Keratinocyte (primary cell): ENCODE measurements around the gene ACADL. TPM values are rescaled to one million over a fixed set of nuclear protein-coding genes. Genes with fewer than 3 reads are reported as not detected.

Experiments
- DNase-seq: peaks from one replicate; pipeline ENCODE4 v3.0.0-alpha.2; 2011; ENCODE audit warnings: low read depth, missing footprints, low spot score
- FAIRE-seq: peaks from 2 replicates; lab custom pipeline; 2011; peaks lifted over from hg19 to GRCh38; lab: Jason Lieb, UNC
- H2AFZ ChIP-seq: 2 replicates; pipeline ENCODE4 v1.6.0; 2012; ENCODE audit warnings: low read length, control low read depth, inconsistent platforms; ENCODE audit not compliant: control insufficient read depth
- H3K27ac ChIP-seq: 2 replicates; pipeline ENCODE4 v1.5.1; 2011; ENCODE audit warnings: low read length; ENCODE audit not compliant: control insufficient read depth, insufficient read depth
- H3K27me3 ChIP-seq: 3 replicates; pipeline ENCODE4 v1.6.0; 2011; ENCODE audit warnings: low read length; ENCODE audit not compliant: control insufficient read depth, insufficient read depth; ENCODE audit errors: extremely low read depth
- H3K36me3 ChIP-seq, 2 experiments: 2 replicates in 1 of 2; 3 replicates in 1 of 2; pipeline ENCODE4 v1.5.1; 2011; ENCODE audit warnings: low read length in 2 of 2, mild to moderate bottlenecking in 1 of 2; ENCODE audit not compliant: control insufficient read depth in 2 of 2, insufficient read depth in 2 of 2; ENCODE audit errors: extremely low read depth in 1 of 2
- H3K4me1 ChIP-seq: 3 replicates; pipeline ENCODE4 v1.5.1; 2011; ENCODE audit warnings: low read length; ENCODE audit not compliant: control insufficient read depth, insufficient read depth; ENCODE audit errors: extremely low read depth
- H3K4me2 ChIP-seq: 3 replicates; pipeline ENCODE4 v1.6.0; 2011; ENCODE audit warnings: low read depth, low read length; ENCODE audit not compliant: control insufficient read depth, insufficient read depth; ENCODE audit errors: extremely low read depth
- H3K4me3 ChIP-seq, 3 experiments: fragments of 200-600 bp in 1 of 3; sonication (generic) in 1 of 3; 2 replicates in 2 of 3; 3 replicates in 1 of 3; pipeline ENCODE4 v1.5.1; 2011 to 2016; ENCODE audit warnings: low read length in 3 of 3, mild to moderate bottlenecking in 3 of 3, control low read depth in 2 of 3, inconsistent platforms in 1 of 3, low read depth in 1 of 3, mixed read lengths in 1 of 3, mixed run types in 1 of 3, moderate library complexity in 1 of 3; ENCODE audit not compliant: control insufficient read depth in 2 of 3, insufficient read depth in 2 of 3; ENCODE audit errors: extremely low read depth in 1 of 3
- H3K79me2 ChIP-seq: 2 replicates; pipeline ENCODE4 v1.6.0; 2012; ENCODE audit warnings: low read length; ENCODE audit not compliant: control insufficient read depth, insufficient read depth
- H3K9ac ChIP-seq: 3 replicates; pipeline ENCODE4 v1.6.0; 2011; ENCODE audit warnings: low read length; ENCODE audit not compliant: control insufficient read depth, insufficient read depth; ENCODE audit errors: extremely low read depth
- H3K9me1 ChIP-seq: 3 replicates; pipeline ENCODE4 v1.6.0; 2011; ENCODE audit warnings: low read length; ENCODE audit not compliant: control insufficient read depth, insufficient read depth; ENCODE audit errors: extremely low read depth
- H3K9me3 ChIP-seq: 2 replicates; pipeline ENCODE4 v1.5.1; 2012; ENCODE audit warnings: low read depth, low read length; ENCODE audit not compliant: control insufficient read depth
- H4K20me1 ChIP-seq: 3 replicates; pipeline ENCODE4 v1.6.0; 2011; ENCODE audit warnings: low read length; ENCODE audit not compliant: control insufficient read depth, insufficient read depth; ENCODE audit errors: extremely low read depth
- CTCF ChIP-seq, 3 experiments: IDR thresholded peaks in 1 of 3; conservative IDR thresholded peaks in 1 of 3; optimal IDR thresholded peaks in 1 of 3; 2 replicates in 2 of 3; 3 replicates in 1 of 3; pipeline versions ENCODE3 to v1.5.1; 2011; ENCODE audit warnings: low read length in 3 of 3, mild to moderate bottlenecking in 3 of 3, moderate library complexity in 2 of 3, control low read depth in 1 of 3, inconsistent platforms in 1 of 3; ENCODE audit not compliant: insufficient read depth in 2 of 3; ENCODE audit errors: extremely low read depth in 1 of 3
- EZH2 ChIP-seq: IDR thresholded peaks from one replicate; pipeline ENCODE4 v1.6.1; 2012; ENCODE audit warnings: inconsistent platforms, mild to moderate bottlenecking, low read length, moderate library complexity
- dilution Hi-C: fragments of 300-500 bp; cut with MboI; formaldehyde crosslinking; loops from one replicate; pipeline ENCODE4 v1.7.0; 2020; ENCODE audit warnings: low sequenced_read_pairs; ENCODE audit not compliant: extremely low pct_ligation_motif_present
- polyA plus RNA-seq, 5 experiments: library from polyadenylated mRNA; depleted of rRNA in 3 of 5; stranded (reverse) in 3 of 5; stranded (forward) in 1 of 5; unstranded in 1 of 5; fragments of >200 nt; gene quantifications; 1 replicate in 1 of 5; 2 replicates in 3 of 5; 3 replicates in 1 of 5; pipeline versions ENCODE4 v1.2.1 to v1.2.3, GENCODE V29; 2011 to 2012; ENCODE audit warnings: missing spikeins in 2 of 5, low read depth in 1 of 5, low replicate concordance in 1 of 5

ACADL gene
- polyA plus RNA-seq, 1 donor (not counting 4 experiments of a cell fraction or from before 2014, with no cell fraction given), result 0.10 TPM

- no peaks in the 10 kb centered on the region for H4K20me1 ChIP-seq
- FAIRE-seq, result no peak
Measured at GRCh38 chr2:210269148-210269547, 43.9 kb upstream of the ACADL start.

GRCh38 chr2:210268281-210268680 is 43.0 kb upstream of the ACADL start:
- no peaks in the 10 kb centered on the region for H3K79me2 ChIP-seq
- H3K9me3 ChIP-seq, result no peaks in the 10 kb centered on the region
- H3K4me3 ChIP-seq, result no peak overlapping the region
- no peak overlapping the region for H3K4me2 ChIP-seq
- H3K27ac ChIP-seq, result no peak overlapping the region
- no peak for TF ChIP-seq CTCF (optimal IDR thresholded peaks at IDR 0.05 in 1 of 3, IDR thresholded peaks at IDR 0.05 in 1 of 3, conservative IDR thresholded peaks at IDR 0.05 in 1 of 3; ENCODE audit: extremely low read depth in 1 of 3, insufficient read depth in 2 of 3, low read length in 3 of 3)
- no peak for TF ChIP-seq EZH2
- no peaks in the 10 kb centered on the region for H4K20me1 ChIP-seq
- no peaks in the 10 kb centered on the region for H3K27me3 ChIP-seq
- no peaks in the 10 kb centered on the region for H3K36me3 ChIP-seq
- H2AFZ ChIP-seq, result no peak overlapping the region
- H3K4me1 ChIP-seq, result no peaks in the 10 kb centered on the region
- dilution Hi-C loops, result no loop called here
- no peaks in the 10 kb centered on the region for H3K9me1 ChIP-seq
- no peak for DNase-seq
- no peak overlapping the region for H3K9ac ChIP-seq
- no peak for FAIRE-seq

More at GRCh38 chr2:210269148-210269547, 43.9 kb upstream of the ACADL start:
- Histone ChIP-seq H3K9me1 (no peaks in the 10 kb centered on the region), H3K36me3 (no peaks in the 10 kb centered on the region), H3K4me3 (no peak overlapping the region), H3K4me2 (no peak overlapping the region), H3K27me3 (no peaks in the 10 kb centered on the region), H2AFZ (no peak overlapping the region), H3K4me1 (no peaks in the 10 kb centered on the region), H3K79me2 (no peaks in the 10 kb centered on the region), H3K9ac (no peak overlapping the region), H3K9me3 (no peaks in the 10 kb centered on the region), H3K27ac (no peak overlapping the region)
- dilution Hi-C loops, result no loop called here
- no peak for DNase-seq
- TF ChIP-seq CTCF (optimal IDR thresholded peaks at IDR 0.05 in 1 of 3, IDR thresholded peaks at IDR 0.05 in 1 of 3, conservative IDR thresholded peaks at IDR 0.05 in 1 of 3; ENCODE audit: extremely low read depth in 1 of 3, insufficient read depth in 2 of 3, low read length in 3 of 3), result no peak
- TF ChIP-seq EZH2, result no peak
